SU-DHL-6 (cell line): ENCODE results near the gene MERTK.

Experiments
- EZH2phosphoT487 ChIP-seq: fragments of 200-600 bp; sonication (generic), shearing (Covaris generic); conservative IDR thresholded peaks from 2 replicates; pipeline ENCODE4 v1.6.1; 2018; ENCODE audit warnings: mild to moderate bottlenecking, antibody characterized with exemption, low read length, moderate library complexity, mixed read lengths
- TF ChIP-seq, protein P1 (sequence below): fragments of 200-600 bp; sonication (generic); IDR thresholded peaks from one replicate; pipeline ENCODE4 v1.5.1; 2017; ENCODE audit warnings: antibody characterized with exemption, mild to moderate bottlenecking, low read length, moderate library complexity; ENCODE audit not compliant: insufficient read depth, poor library complexity, severe bottlenecking

DNA sequence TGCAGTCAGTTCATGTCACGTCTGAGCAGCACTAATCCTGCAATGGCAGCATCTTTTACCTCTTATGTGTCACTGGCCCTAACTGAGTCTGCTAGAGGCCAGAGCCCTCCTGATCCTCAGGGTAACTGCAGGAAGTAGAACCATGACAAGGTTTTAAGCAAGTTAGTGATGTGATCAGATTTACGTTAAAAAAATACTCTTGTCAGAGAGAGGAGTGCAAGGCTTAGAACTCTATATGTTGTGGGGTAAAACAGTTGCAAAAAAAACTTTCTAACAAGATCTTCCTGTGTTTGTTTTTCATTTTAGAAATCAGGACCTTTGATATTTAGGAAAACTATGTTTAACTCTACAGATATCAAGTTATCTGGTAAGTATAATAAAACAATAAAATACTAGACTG lies 161.3 kb downstream of the MERTK start:
- no peak for TF ChIP-seq EZH2phosphoT487
- TF ChIP-seq, protein P1, sequence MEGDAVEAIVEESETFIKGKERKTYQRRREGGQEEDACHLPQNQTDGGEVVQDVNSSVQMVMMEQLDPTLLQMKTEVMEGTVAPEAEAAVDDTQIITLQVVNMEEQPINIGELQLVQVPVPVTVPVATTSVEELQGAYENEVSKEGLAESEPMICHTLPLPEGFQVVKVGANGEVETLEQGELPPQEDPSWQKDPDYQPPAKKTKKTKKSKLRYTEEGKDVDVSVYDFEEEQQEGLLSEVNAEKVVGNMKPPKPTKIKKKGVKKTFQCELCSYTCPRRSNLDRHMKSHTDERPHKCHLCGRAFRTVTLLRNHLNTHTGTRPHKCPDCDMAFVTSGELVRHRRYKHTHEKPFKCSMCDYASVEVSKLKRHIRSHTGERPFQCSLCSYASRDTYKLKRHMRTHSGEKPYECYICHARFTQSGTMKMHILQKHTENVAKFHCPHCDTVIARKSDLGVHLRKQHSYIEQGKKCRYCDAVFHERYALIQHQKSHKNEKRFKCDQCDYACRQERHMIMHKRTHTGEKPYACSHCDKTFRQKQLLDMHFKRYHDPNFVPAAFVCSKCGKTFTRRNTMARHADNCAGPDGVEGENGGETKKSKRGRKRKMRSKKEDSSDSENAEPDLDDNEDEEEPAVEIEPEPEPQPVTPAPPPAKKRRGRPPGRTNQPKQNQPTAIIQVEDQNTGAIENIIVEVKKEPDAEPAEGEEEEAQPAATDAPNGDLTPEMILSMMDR, result no peak
